Spleen (tissue), 11 donors: ENCODE measurements around the gene CFAP20. TPM values are rescaled to one million over a fixed set of nuclear protein-coding genes. Genes with fewer than 3 reads are reported as not detected.

ENCODE experiments used
- DNase-seq: peaks from one replicate; pipeline ENCODE4 v3.0.0-alpha.2; 2020
- H3K27ac ChIP-seq, 8 donors: fragments of 200-600 bp; sonication (generic) in 7 of 8; 1 replicate in 4 of 8; 2 replicates in 4 of 8; pipeline versions ENCODE4 v1.5.0 to v1.8.0; 2016 to 2021; ENCODE audit warnings: inconsistent platforms in 4 of 8, mild to moderate bottlenecking in 4 of 8, moderate library complexity in 1 of 8
- H3K27me3 ChIP-seq, 7 donors: fragments of 200-600 bp; sonication (generic) in 6 of 7; replicated peaks in 1 of 7; 1 replicate in 4 of 7; 2 replicates in 3 of 7; pipeline versions ENCODE4 v1.5.0 to v1.8.0; 2016 to 2021; ENCODE audit warnings: inconsistent platforms in 3 of 7, mild to moderate bottlenecking in 1 of 7
- H3K36me3 ChIP-seq, 6 donors: fragments of 200-600 bp; sonication (generic) in 5 of 6; 1 replicate in 4 of 6; 2 replicates in 2 of 6; pipeline versions ENCODE4 v1.5.0 to v1.8.0; 2016 to 2021; ENCODE audit warnings: inconsistent platforms in 2 of 6
- H3K4me1 ChIP-seq, 6 donors: fragments of 200-600 bp; sonication (generic) in 5 of 6; 1 replicate in 3 of 6; 2 replicates in 3 of 6; pipeline versions ENCODE4 v1.5.0 to v1.8.0; 2016 to 2021; ENCODE audit warnings: inconsistent platforms in 3 of 6
- H3K4me3 ChIP-seq, 8 donors: fragments of 200-600 bp; sonication (generic) in 7 of 8; 1 replicate in 4 of 8; 2 replicates in 4 of 8; pipeline versions ENCODE4 v1.5.0 to v1.8.0; 2016 to 2021; ENCODE audit warnings: inconsistent platforms in 4 of 8, mild to moderate bottlenecking in 4 of 8, moderate library complexity in 2 of 8
- H3K9me3 ChIP-seq, 8 donors: fragments of 200-600 bp; sonication (generic) in 7 of 8; 1 replicate in 4 of 8; 2 replicates in 4 of 8; pipeline versions ENCODE4 v1.5.0 to v1.8.0; 2016 to 2021; ENCODE audit warnings: inconsistent platforms in 4 of 8
- POLR2A ChIP-seq, 3 donors: fragments of 450-650 bp; IDR thresholded peaks; one replicate each; pipeline ENCODE4 v1.5.1; 2017; ENCODE audit warnings: antibody characterized with exemption in 3 of 3, mild to moderate bottlenecking in 1 of 3
- POLR2AphosphoS5 ChIP-seq, 3 donors: sonication (generic); formaldehyde crosslinking; IDR thresholded peaks; one replicate each; pipeline ENCODE4 v1.5.1; 2017; ENCODE audit warnings: antibody characterized with exemption in 3 of 3
- WGBS, 5 donors: extraction: QIAGEN DNeasy Blood & Tissue Kit in 3 of 5; methylation state at CpG; one replicate each; pipeline versions ENCODE4 v1.1.5 to v1.1.7; 2013 to 2018; 5-methylcytosine and 5-hydroxymethylcytosine counted together
- intact Hi-C: fragments of 100-400 bp; cut with DNase I; formaldehyde crosslinking; loops from one replicate; pipeline ENCODE4 v1.15.0; 2023; ENCODE audit warnings: low total_unique reads
- polyA plus RNA-seq, 3 donors: library from polyadenylated mRNA; stranded (reverse); fragments of 200-250 nt; gene quantifications; one replicate each; pipeline ENCODE4 v1.2.1, GENCODE V29; 2013
- total RNA-seq, 7 donors: library from RNA; depleted of rRNA in 3 of 7; stranded (reverse); fragments of >200 nt in 3 of 7; fragmentation: NEBNext Ultra II Directional in 4 of 7; extraction: Animal tissue kit (Norgen Biotek cat#: 25700) in 4 of 7; gene quantifications; one replicate each; pipeline versions ENCODE4 v1.1.0 to v1.2.1, GENCODE V29; 2016 to 2021
- TF ChIP-seq, protein P1 (sequence below), 11 experiments: fragments of 200-600 bp in 7 of 11; fragments of 450-650 bp in 4 of 11; sonication (generic) in 4 of 11; IDR thresholded peaks in 8 of 11; conservative IDR thresholded peaks in 3 of 11; 1 replicate in 7 of 11; 2 replicates in 4 of 11; pipeline versions ENCODE4 v1.4.0 to v1.8.0; 2016 to 2021; ENCODE audit warnings: antibody characterized with exemption in 11 of 11, inconsistent platforms in 4 of 11, mild to moderate bottlenecking in 1 of 11
- donor health status: healthy with polysubstance abuse.
- donor health status: DM: no; HTN: no; CAD: no; lungs with moderate emphysema.
- donor health status: DM: no; HTN: no; CAD: no.
- donor health status: Bipolar disorder and iron deficiency.
- donor health status: healthy.
- donor health status: DM: no; HTN: no; CAD: no.
- donor health status: DM: yes; HTN: yes; CAD: no.

The CFAP20 gene
- total and polyA plus RNA-seq, 10 donors: 12.0 to 51.3 (median 23.8) TPM

DNA sequence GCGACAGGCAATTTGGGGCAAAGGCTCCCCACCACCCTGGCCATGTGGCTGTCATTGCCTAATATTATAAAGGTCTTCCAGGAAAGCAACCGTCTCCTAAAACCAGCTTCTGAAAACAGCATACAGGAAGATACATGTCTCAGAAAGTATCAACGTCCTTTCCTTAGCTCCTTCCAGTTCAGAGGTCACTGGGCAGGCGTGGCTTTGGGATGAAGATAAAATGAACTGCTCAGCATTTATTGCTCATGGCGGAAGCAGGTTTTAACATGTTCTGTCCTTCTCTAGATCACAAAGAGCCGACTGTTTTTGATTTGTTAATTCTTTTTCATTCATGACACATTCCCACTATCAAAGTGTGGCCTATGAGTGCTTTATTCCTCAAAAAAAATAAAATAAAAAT lies 8.0 kb downstream of the CFAP20 start:
- intact Hi-C loops: loop anchor here (5.0 to 10.0 kb wide), 2 partner anchors 74 to 99 kb away; partner anchors contain the start of gene CSNK2A2
- no peaks in the 10 kb centered on the region for H3K27me3 ChIP-seq
- 53 to 73% (median 54%) methylated on average over 6 of the region's 6 CpGs for WGBS, 5 donors
- TF ChIP-seq, protein P1, sequence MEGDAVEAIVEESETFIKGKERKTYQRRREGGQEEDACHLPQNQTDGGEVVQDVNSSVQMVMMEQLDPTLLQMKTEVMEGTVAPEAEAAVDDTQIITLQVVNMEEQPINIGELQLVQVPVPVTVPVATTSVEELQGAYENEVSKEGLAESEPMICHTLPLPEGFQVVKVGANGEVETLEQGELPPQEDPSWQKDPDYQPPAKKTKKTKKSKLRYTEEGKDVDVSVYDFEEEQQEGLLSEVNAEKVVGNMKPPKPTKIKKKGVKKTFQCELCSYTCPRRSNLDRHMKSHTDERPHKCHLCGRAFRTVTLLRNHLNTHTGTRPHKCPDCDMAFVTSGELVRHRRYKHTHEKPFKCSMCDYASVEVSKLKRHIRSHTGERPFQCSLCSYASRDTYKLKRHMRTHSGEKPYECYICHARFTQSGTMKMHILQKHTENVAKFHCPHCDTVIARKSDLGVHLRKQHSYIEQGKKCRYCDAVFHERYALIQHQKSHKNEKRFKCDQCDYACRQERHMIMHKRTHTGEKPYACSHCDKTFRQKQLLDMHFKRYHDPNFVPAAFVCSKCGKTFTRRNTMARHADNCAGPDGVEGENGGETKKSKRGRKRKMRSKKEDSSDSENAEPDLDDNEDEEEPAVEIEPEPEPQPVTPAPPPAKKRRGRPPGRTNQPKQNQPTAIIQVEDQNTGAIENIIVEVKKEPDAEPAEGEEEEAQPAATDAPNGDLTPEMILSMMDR (IDR thresholded peaks at IDR 0.05 in 8 of 11, conservative IDR thresholded peaks at IDR 0.05 in 3 of 11): no peak
- TF ChIP-seq POLR2A (IDR thresholded peaks at IDR 0.05) (no peak), POLR2AphosphoS5 (IDR thresholded peaks at IDR 0.05) (no peak)
- DNase-seq: no peak
- peaks cover 20 to 91% (median 55%) of the 10 kb centered on the region in 6 donors for H3K4me1 ChIP-seq
- H3K27ac ChIP-seq: peak overlapping the region in 6 of 8 donors; percentile 28 to 57 (median 42)
- no peaks in the 10 kb centered on the region for H3K9me3 ChIP-seq
- peaks cover 0 to 12% (median 6%) of the 10 kb centered on the region in 6 donors for H3K36me3 ChIP-seq
- H3K4me3 ChIP-seq: no peak overlapping the region

DNA sequence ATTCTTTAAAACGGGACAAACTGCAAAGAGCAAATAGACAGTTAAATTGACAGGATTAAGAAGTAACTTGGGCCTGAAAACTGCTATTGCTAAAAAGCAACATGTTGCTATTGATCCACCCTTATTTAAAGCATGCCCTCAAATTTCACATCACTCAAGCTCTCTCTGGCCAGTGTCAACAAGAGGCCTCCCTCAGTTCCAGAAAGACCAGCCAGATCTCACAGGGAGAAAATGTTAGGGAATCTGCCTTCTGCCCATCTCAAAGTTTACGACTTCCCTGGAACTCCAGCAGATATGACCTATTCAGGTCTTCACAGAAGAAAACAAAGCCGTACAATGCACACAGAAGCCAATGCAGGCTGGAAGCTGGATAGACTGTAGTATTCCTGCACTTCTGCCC lies 8.9 kb downstream of the CFAP20 start:
- Histone ChIP-seq H3K4me1 (peaks cover 12 to 89% (median 49%) of the 10 kb centered on the region in 6 donors), H3K9me3 (no peaks in the 10 kb centered on the region), H3K27ac (peak overlapping the region in 4 of 8 donors; percentile 28 to 57 (median 38))

DNA sequence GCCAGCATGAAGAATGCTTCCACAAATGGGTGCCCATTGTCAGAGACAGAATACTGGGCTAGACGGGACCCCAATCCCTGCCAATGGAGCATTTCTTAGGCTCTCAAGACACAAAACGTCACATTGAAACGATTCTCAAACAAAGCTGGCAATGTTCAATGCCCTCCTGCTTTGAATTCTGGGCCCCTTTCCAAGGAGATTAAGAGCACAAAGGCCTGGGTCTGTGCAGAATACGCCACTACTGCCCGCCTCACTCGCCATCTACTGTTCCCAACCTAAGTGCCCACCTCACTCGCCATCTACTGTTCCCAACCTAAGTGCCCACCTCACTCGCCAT lies 9.7 kb downstream of the CFAP20 start:
- peak overlapping the region in 1 of 8 donors; percentile 9 for H3K27ac ChIP-seq

More for the DNA sequence above, 8.9 kb downstream of the CFAP20 start:
- intact Hi-C loops: loop anchor here (5.0 to 10.0 kb wide), 2 partner anchors 75 to 98 kb away; partner anchors contain the start of gene CSNK2A2
- H3K4me3 ChIP-seq: no peak overlapping the region
- TF ChIP-seq POLR2A (IDR thresholded peaks at IDR 0.05) (no peak), POLR2AphosphoS5 (IDR thresholded peaks at IDR 0.05) (no peak)
- TF ChIP-seq, protein P1 (IDR thresholded peaks at IDR 0.05 in 8 of 11, conservative IDR thresholded peaks at IDR 0.05 in 3 of 11): no peak
- DNase-seq: no peak
- no peaks in the 10 kb centered on the region for H3K27me3 ChIP-seq
- whole genome bisulfite sequencing, 5 donors: 71 to 85% (median 79%) methylated on average over 3 of the region's 3 CpGs
- H3K36me3 ChIP-seq: peaks cover 0 to 21% (median 14%) of the 10 kb centered on the region in 6 donors

DNA sequence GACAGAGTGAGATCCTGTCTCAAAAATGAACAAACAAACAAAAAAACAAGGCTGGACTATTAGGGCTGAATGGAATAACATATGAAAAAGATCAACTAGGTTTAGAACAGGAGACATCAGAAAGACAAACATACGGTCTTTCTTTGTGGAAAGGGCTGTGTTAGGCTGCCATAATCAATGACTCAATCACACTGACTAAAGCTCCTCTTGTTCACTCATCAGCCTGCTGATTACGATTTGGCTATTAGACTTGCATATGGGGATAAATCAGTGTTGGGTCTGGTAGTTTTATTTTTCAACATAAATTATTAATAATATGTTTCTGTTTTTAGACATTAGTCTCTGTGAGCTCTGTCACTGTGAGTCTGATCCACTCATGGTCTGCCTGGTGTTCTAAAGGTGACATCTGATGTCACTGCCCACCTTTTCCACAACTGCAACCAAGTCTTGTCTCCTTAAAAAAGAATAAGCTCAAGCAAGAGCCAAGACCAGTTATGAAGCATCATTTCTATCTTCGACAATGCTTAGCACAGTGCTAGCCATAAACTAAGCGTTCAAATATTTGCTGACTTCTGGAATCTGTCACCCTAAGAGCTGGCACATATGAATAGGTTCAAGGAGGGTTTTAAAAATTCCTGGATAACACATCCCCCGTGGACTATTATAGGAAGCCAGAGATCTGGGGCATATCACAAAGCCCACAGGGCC lies 10.2 kb downstream of the CFAP20 start:
- H3K4me1 ChIP-seq: peaks cover 12 to 76% (median 39%) of the 10 kb centered on the region in 6 donors
- intact Hi-C loops: no loop called here
- H3K4me3 ChIP-seq: no peak overlapping the region
- TF ChIP-seq, protein P1 (IDR thresholded peaks at IDR 0.05 in 8 of 11, conservative IDR thresholded peaks at IDR 0.05 in 3 of 11): no peak
- TF ChIP-seq POLR2A (IDR thresholded peaks at IDR 0.05): no peak
- no peak for TF ChIP-seq POLR2AphosphoS5 (IDR thresholded peaks at IDR 0.05)
- WGBS, 5 donors: 65 to 91% (median 76%) methylated on average over 5 of the region's 5 CpGs
- H3K9me3 ChIP-seq: no peaks in the 10 kb centered on the region
- peak overlapping the region in 1 of 8 donors; percentile 9 for H3K27ac ChIP-seq
- no peaks in the 10 kb centered on the region for H3K27me3 ChIP-seq
- DNase-seq: no peak
- peaks cover 0 to 34% (median 26%) of the 10 kb centered on the region in 6 donors for H3K36me3 ChIP-seq

More for the DNA sequence above, 9.7 kb downstream of the CFAP20 start:
- WGBS, 5 donors: 82 to 89% (median 87%) methylated on average over 8 of the region's 8 CpGs
- Histone ChIP-seq H3K9me3 (no peaks in the 10 kb centered on the region), H3K4me1 (peaks cover 12 to 82% (median 44%) of the 10 kb centered on the region in 6 donors), H3K36me3 (peaks cover 0 to 29% (median 21%) of the 10 kb centered on the region in 6 donors), H3K27me3 (no peaks in the 10 kb centered on the region), H3K4me3 (no peak overlapping the region)
- TF ChIP-seq POLR2A (IDR thresholded peaks at IDR 0.05) (no peak), POLR2AphosphoS5 (IDR thresholded peaks at IDR 0.05) (no peak)
- TF ChIP-seq, protein P1 (IDR thresholded peaks at IDR 0.05 in 8 of 11, conservative IDR thresholded peaks at IDR 0.05 in 3 of 11): no peak
- intact Hi-C loops: no loop called here
- no peak for DNase-seq
